C4-2B (cell line): Measurements from ENCODE around the gene CLRN1.

Experiments used
- CTCF ChIP-seq: fragments of 450-650 bp; conservative IDR thresholded peaks from 2 replicates; pipeline ENCODE4 v1.5.1; 2017; ENCODE audit warnings: mild to moderate bottlenecking
- ZFX ChIP-seq: fragments of 450-650 bp; IDR thresholded peaks from 2 replicates; pipeline ENCODE4 v1.6.1; 2017

DNA sequence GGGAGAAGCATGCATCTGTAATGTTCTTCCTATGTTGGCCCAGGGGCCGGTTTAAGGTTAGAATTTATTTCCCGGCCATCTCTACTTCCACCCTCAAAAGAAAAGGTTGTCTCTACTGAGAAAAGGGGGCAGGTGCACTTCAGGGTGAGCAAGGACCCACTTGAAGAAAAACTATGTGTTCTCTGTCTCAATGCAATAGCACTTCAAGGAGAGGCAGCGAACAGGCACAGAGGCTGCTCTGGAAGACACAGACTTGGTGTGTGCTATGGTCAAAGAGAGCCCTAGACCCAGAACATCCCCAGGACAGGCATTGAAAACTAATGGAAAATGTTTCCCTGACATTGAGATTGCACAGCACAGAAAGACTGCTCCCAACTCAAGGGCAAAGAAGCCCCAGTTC, 74.9 kb downstream of the CLRN1 start:
- TF ChIP-seq CTCF (no peak), ZFX (no peak)
